Hematopoietic multipotent progenitor cell treated with erythropoietin and hydrocortisone succinate and interleukin-3 and kit ligand, for 17 days (in vitro differentiated cells): ENCODE results near the gene CRBN.

Experiments
- DNase-seq: peaks from one replicate; pipeline ENCODE4 v3.0.0-alpha.2; 2015; ENCODE audit warnings: low spot score

CRBN gene

DNA sequence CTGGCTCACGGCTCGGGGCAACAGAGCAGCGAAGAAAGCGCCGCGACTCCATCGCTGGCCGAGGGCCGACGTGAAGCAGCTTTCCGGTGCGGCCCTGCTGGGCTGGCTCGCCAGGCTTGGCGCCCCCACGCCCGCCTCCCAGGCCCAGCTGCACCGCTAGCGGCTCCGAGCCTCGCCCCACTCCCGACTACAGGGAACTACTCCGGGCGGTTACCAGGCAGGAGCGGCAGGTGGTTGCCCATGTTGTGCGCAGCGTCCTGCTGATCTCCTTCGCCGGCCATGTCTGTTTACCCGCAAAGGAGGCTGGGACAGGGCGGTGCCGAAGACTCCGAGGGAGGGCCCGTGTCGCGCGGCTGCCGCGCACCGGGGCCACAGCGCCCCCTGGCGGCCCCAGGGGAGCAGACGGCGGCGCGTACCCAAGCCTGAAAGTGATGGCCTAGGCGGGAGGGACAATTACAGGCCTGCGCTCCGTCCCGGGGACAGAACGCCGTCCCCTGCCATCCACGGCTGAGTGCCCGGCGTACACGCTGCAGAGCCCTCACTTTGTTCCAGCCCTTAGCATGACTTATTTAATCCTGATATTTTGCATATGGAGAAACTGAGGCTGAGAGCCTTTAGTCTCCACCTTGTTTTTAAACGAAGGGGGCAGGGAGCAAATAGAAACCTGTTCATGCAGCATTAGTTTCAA lies at the start of gene CRBN:
Gene CRBN, minus strand, starts transcription at position 285 of the 688 bp plus-strand sequence. Its CDS starts 4 bp downstream, at position 281.
- peak; percentile 92 for DNase-seq

DNA sequence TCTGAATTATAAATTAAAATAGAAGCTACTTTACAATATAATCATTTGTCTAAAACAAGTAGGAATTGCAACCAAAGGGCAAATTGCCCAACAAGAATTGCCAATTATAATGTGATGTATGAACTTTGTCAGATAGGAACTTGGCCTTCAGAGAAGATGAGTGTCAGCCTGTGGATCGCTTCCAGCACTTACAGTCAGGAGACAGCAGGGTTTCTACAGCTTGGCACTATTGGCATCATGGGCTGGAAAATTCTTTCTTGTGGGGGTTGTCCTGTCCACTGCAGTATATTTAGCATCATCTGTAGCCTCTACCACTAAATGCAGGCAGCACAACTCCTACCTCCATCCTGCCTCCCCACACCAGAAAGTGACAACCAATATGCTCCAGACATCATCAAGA lies 48.1 kb upstream of the CRBN start:
- DNase-seq, result no peak

DNA sequence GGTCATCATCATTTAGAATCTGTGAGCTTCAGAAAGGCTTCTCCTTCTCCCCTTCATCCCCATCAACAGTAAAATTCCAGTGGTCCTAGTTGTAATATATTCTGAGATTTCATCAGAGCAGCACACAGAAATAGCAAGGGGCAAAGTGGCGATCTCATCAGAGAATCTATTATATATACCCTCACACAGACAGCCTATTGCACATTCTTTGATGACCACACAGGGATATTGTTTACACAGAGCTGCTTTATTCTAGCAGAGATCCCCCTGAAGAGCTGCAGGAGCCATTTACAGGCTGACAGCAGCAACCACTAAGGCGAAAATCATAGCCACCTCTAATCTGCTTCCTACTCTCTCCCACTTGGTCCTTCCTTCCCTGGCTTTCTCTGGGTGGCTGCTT lies 42.0 kb upstream of the CRBN start:
- DNase-seq, result no peak

DNA sequence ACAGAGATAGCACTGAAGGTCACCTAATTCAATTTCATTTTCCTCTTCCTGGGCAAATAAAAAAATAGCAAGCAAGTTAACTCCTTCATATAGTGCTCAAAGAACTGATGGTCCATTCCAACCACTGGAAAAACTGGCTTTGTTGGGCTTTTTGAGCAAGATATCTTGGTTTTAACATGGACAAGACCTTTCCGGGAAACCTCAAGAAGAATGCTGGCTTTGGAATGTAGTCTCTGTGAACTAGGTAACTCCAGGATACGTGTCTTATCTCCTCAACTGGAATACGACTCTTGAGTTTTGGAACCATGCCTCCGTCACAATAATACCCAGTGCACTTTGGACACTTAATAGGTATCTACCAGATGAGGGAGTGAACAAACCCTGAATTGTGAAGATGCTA lies 36.9 kb upstream of the CRBN start:
- DNase-seq, result no peak

DNA sequence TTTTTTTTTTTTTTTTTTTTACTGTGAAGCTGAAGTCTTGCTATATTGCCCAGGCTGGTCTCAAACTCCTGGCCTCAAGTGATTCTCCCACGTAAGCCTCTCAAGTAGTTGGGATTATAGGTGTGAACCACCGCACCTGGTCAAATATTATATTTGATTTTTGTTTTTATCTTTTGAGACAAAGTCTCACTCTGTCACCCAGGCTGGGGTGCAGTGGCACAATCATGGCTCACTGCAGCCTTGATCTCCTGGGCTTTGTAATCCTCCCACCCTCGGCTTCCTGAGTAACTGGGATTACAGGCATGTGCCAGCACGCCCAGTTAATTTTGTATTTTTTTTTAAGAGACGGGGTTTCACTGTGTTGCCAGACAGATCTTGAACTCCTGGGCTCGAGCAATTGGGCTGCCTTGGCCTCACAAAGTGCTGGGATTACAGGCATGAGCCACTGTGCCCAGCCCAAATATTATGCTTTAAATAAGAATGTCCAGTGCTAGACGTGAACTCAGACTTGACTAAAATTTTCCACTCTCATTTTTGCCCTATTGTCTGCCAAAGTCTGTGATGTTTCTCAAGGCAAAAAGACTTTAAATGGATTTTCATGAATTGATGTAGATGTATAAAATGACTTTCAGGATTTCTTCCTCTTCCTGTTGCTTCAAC lies 33.4 kb upstream of the CRBN start:
- DNase-seq, result no peak

DNA sequence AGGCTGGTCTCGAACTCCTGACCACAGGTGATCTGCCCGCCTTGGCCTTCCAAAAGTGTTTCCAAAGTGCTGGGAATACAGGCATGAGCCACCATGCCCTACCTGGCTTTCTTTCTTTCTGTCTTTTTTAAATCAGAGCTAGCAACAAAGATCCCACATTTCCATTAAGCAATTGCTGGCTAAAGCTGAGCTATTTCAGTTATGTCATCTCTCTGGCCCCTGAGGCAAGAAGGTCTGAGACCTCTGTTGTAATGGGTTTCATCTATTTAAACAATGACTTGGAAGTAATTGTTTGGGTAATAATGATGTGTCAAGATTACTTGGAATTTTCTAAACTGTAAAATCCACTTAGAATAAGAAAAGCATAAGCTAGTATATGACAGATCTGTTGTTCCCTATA lies 30.2 kb upstream of the CRBN start:
- no peak for DNase-seq

DNA sequence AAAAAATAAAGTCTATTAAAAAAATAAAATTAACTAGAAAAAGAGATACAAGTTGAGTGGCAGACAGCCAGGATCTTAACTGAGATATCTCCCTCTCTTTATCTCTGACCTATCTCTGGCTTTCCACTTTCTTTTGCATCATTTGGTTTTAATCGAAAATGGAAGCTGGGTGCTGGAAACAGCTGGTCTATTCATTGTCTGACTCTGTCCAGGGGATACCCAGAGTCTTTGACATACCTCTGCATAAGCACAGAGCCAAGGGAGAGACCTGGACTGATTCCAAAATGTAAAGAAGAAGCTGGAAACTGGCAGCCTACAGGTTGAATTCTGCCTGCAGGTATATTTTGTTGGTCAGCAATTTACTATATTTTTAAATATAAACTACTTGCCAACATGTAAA lies 29.6 kb upstream of the CRBN start:
- no peak for DNase-seq

DNA sequence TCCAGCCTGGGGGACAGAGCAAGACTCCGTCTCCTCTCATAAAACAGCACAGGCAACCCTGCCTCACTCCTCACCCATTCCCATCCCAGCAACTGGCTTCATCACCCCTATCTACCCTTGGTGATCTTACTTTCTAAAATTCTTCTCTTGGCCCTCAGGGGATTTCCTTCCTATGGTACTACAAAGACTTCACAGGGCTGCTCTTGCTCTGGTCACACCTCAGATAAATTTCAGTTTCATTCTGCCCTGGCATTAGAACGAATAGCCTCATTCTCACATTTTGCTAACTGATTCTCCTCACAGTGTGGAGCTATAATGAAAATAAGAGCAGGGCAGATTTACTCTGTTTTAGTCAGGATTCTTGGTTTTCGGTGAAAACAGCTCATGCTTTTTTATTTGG lies 22.1 kb upstream of the CRBN start:
- no peak for DNase-seq

DNA sequence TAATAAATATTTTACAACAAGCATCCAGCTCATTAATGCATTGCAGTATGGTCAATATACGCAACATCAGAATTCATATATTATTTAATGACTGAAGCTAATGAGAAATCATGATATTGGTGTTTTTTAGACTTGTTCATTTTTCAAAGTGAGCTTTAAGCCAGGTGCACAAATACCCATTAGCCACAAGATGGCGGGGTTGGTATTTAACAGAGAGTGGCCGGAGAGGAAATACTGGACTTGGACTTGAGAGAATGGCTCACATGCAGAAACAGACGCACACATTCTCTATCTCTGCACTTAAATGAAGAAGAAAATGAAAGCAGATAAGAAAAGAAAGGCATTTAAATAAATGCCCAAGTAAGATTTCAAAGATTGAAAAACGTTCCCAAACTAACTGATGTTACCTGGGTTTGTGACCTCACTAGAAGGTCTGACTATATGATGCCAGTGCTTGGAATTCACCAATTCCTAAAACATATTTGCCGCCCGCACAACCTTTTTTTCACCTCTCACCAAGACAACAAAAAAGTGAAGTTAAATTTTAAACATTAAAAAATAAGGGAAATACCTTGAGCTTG lies 21.2 kb upstream of the CRBN start:
- peak; percentile 17 for DNase-seq

DNA sequence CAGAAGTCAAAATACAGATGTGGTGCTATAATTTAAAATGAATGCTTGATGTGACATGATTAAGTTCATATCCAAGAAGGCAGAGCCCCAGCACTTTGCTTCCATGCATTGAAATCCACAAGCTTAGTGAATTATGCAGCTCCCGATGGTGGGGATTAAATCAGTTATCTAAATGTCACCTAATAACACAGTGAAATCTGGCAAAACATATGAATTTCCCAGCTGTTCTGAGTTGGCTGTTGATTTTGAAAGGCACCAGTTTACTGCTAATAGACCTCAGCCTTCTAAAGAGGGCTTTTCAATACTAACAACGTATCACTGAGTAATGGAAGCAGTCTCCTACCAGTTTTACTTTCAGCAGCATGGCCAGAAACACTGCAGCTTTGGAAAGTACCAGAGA lies 19.8 kb upstream of the CRBN start:
- DNase-seq, result no peak

DNA sequence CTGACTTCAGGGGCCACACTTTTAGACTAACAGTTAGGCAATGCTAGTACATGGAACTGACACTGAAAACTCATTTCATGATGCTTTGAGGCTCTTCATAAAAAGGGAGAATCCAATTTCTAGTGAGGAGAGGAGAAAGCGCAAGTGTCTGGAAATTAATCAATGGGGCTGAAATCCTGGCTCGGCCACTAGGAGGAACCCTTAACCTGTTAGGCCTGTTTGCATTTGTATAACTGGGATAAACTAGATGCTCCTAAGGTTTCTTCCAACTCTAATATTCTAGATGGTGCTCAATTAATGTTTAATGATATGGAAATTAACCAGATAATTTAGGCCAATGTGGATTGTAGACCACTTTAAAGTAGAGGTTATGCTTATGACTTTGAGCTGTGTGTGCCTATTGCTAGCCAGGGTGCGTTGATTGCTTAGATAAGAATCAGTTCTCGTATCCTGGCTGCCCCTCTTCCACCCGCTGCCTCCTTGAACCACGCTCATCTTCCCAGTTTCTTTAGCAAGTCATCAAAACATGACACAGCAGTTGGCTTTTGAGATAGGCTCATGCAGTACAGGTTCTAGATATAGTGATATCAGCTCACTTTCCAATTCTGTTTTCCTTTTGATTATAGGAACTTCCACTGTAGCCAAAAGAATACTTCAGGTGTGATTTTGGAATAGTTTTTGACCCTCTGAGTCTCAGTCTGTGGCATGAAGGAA lies 16.8 kb upstream of the CRBN start:
- no peak for DNase-seq

DNA sequence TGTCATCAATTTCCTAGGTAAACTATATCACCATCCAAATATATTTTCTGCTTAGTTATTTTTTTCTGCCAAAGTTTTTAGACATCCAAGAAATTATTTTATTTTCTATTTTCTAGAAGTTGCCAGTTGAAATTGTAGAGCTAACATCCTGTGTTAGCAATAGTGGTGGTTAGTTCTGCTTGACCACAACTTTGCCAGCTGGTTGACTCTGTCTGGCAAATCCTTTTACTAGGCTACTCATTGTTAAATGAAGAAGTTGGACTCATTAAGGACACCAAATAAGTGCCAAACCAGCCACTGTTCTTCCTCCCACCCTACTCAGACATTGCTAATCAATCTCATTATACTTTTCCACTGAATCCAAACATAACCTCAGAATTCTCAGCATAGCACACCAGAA lies 15.4 kb upstream of the CRBN start:
- no peak for DNase-seq

DNA sequence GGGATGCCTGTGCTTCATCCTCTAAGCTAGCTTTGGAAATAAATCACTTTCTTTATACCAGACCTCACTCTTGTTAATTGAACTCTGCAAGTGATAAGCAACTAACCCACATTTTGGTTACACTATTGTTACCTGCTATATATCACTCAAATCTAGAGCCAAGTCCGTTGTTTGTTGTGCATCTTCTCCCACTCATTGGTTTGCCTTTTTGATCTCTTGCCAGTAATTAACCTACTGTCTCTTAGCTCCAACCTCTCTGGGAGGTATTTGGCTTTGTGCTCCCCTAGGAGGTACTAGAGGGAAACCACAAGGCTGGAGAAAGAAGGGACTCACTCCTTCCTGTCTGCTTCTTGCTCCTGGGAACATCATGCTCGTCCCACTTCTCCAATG lies 12.8 kb upstream of the CRBN start:
- no peak for DNase-seq

DNA sequence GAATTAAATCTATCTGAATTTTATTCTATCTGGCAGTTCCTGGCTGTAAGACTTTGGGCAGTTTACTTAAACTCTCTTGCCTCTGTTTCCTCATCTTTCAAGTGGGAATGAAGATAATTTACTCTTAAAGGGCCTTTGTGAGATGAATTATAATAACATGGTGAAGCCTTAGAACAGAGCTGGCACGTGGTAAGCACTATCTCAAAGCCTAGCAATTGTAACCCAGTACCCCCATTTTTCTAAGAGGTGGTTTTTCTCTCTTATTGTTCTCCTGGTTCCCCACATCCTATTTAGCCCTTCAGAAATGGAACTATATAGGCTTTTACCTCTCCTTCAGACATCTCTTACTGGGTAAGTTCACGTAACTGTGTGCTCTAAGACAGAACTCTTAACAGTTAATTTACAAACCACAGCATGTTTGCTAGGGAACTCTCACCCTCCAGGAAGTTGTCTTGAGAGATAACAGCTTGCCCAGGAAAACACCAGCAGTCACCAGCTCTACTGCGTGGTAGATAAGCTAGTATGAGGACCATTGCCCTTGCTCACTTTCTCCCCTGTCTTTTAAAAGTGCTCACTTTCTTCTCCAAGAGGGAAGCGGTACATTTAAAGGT lies 12.3 kb upstream of the CRBN start:
- peak; percentile 12 for DNase-seq

DNA sequence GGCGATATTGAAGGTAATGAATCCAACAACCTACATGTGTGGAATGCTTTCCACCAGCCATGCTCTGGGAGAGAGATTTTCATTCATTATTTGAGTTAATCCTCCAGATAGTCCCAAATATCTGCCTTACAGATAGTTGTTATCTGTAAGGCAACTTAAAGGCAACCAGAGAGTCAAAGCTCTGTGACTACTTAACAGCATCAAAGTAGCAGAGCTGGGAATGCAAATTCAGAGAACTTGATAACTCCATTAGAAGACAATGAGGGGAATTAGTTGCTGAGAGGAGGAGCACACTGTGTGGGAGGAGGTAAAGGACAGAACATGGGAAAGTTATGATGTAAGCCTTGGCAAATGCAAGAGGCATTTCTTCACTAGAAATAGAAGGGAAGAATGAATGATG lies 10.5 kb upstream of the CRBN start:
- no peak for DNase-seq

DNA sequence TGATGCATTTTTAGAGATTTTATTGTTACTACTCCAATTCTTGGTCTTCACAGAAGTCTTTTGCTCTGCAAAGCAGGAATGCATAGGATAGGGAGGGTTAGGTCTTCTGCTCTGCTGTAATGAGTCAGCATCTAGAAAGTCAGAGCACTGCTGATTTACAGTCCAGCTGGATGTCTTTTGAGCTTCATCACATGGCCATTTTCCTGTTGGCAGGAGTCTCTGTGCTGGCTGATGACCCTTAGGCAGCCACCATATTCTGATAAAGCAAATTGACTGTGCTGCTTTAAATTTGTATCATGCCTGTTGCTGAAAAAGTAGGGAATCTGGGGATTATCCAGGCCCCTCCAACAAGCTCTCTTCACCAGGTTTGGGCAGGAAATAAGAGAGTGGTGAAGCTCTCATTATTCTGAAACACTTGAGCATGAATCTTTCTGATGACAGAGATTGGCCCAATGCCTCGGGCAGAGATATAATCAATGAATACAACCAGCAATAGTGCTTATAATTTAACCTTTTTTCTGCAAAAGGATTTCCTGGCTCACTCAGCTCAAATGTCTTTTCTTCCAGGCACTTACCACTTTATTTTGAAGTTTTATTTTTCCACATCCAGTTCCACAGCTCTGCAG lies 9.7 kb upstream of the CRBN start:
- no peak for DNase-seq

DNA sequence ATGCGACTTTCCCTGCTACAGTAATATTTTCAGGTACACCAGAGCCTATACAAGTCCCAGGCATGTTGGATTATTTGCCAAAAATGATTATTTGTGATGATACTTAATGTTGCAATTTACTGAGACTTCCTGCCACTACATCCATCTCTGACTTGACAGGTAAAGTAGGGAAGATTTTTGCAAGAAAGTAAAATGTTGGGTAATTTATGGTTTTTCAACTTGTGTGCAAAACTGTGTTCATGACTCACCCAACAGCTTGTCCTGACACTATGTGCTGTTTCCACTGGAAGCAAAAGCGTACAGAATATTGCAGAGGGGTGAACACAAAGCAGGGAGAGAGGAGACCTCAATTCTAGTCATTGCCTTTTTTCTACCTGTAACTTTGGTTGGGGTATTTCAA lies 5.4 kb upstream of the CRBN start:
- DNase-seq, result no peak

DNA sequence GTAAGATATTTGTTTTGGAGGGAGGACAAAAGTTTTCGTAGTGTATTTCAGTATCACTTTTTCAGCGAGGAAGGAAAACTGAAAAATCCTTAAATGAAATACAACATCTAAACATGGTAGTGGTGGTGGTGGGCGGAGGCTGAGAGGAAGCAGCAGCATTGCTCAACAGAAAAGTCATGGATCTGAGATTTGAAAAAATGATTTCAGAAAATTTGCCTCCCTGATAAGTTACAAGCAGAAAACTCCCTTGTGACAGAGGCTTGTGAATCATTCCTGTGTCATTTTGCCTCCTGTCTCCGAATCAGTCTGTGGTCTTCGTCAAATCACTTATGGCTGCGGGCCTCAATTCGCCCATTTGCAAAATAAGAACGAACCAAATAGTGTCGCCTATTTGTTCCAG lies 965 bp upstream of the CRBN start:
- no peak for DNase-seq

DNA sequence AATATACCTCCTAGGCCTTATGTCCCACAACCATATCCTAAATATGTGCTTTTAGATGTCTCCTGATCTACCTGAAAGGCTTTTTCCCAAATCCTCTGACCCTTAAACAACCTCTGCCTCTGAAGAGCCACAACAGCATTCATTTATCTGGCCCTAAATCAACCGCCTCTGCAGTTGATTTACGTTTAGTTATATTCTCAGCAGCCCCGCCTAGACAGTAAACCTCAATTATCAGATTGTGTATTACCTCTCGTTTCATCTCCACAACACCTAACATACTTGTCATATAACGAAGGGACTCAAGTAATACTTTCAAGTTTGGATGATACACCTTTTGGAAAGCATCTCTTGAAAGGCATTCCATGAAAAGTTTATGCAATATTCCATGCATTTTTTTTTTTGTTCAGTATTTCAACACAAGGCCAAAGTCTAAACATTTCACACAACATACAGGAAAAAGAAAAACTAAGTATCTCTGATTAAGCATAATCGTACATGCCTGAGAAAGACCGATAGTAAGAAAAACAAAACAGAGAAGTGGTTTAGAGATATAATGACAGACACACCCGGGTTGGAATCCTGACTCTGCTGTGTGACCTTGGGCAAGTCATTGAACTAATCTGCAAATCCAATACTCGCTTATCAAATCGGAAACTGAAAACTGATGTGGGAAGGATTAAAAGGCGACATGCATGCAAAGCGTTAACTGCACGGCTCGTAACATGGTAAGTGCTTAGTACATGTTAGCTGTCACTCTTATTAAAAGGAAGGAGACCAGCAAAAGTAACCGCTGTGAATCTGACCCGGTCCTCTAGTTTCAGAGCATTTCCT lies 778 bp downstream of the CRBN start:
- DNase-seq, result peak; percentile 60

DNA sequence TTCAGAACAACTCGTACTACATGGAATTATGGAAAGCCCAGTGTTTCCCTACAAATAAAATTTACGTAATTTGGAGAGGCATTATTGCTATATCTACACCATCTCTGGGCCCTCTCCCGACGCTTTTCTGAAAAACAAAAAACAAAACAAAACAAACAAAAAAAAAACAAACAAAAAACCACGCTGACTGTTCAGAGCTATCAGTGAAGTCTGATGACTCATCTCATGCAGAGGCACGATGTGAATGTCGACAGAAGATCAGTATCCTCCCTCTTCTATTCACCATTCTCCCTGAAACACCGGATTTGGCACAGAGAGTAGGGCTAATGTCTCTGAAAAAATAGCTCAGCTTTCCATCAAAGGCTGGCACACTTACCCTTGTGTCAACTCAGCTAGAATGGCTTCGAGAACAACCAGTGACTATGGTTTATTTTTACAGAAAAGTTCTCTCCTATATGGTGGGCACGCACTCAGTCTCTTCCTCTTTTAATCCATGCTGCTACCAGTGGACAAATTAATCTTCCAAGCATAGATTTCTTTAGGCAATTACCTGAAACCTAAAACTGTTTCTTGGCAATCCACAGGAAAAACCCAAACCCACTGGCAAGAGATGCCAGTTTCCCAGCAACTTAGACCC lies 1.5 kb downstream of the CRBN start:
- DNase-seq, result peak; percentile 40

DNA sequence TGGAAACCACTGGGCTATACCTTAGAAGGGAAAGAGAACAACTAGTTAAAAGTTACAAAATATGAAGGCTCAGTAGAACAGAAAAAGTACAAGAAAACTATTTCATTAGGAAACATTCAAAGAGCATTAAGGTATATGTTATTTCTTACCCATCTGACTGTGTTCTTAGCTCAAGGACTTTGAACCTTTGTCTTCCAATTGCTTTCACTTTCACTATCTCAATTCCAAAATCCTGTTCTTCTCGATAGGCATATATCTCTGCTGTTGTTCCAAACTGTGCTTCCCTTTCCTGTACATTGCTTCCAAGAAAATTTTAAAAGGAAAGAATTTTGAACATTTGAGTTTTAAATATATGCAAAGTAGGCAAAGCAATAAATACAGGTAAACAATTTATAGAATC lies 6.9 kb downstream of the CRBN start:
- DNase-seq, result no peak
